ENCODE measurements around the gene CCDC191. TPM values are rescaled to one million over a fixed set of nuclear protein-coding genes. Genes with fewer than 3 reads are reported as not detected.

Gene CCDC191
- total and polyA plus RNA-seq, 2 of the 4 experiments (the other 2 are of a cell fraction), result 0.72 to 1.1 TPM

DNA sequence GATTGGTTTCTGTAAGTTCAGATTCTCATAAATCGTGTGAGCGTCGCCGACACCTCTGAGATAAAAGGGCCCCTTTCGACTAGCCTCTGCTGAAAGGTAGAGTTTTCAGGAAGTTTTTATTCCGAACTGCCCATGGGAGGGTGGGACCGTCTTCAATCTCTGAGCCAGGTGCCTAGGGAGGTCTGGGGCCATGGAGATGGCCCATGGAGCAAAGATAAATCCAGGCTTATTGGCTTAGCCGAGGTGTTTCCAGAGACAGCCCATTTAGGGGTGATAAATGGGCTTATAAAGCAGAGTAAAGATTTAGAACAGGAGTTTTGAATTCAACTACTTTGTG lies 653 bp upstream of the CCDC191 start:
- BruUV-seq (replicated peaks), result no TSS peak
- peak overlapping the region; percentile 91 for H3K4ac ChIP-seq (ENCODE audit: low read depth, low read length)
- H3K4me2 ChIP-seq (ENCODE audit: low read depth, low read length), result peak overlapping the region; percentile 79
- WGBS, 2 experiments (ENCODE audit: extremely low coverage in 2 of 2, insufficient read length in 1 of 2), result 0% methylated on average over 4 of the region's 8 CpGs; no CpG with 5 or more reads in 1 of the 2 experiments
- H3K9me1 ChIP-seq (ENCODE audit: insufficient read depth, low read length), result no peaks in the 10 kb centered on the region
- POLR2A ChIA-PET (ENCODE audit: unreplicated experiment), result no interaction called here
- H3K9me3 ChIP-seq (ENCODE audit: control insufficient read depth, insufficient read depth, low read length), result no peaks in the 10 kb centered on the region
- H2BK15ac ChIP-seq (ENCODE audit: low read depth, low read length), result peak overlapping the region; percentile 66; the same call in 1 of the 3 replicates
- peak overlapping the region; percentile 48 for H3K56ac ChIP-seq (ENCODE audit: extremely low read depth, insufficient read depth, low read length)
- H3K14ac ChIP-seq (replicated peaks; ENCODE audit: low read depth, low read length), result peak overlapping the region; percentile 95; the same call in 1 of the 2 replicates
- no peak overlapping the region for H2BK20ac ChIP-seq (ENCODE audit: low read depth, low read length)
- ATAC-seq (ENCODE audit: low read depth), result peak; percentile 1; the same call in 1 of the 2 replicates
- dilution Hi-C loops (cut with HindIII; ENCODE audit: low sequenced_read_pairs, unreplicated experiment) (no loop called here), intact Hi-C loops (cut with micrococcal nuclease) (loop anchor here (5.0 to 10.0 kb wide), 2 partner anchors 220 to 312 kb away; partner anchors contain the start of genes ATP6V1A, GRAMD1C and NAA50), in situ Hi-C loops (cut with MboI; ENCODE audit: low sequenced_read_pairs) (no loop called here)
- H4K91ac ChIP-seq (ENCODE audit: insufficient read depth, low read depth, low read length), result no peak overlapping the region
- TF ChIP-seq RAD21 (IDR thresholded peaks at IDR 0.05; ENCODE audit: low read length) (no peak), MAZ (IDR thresholded peaks at IDR 0.05; ENCODE audit: borderline replicate concordance, low read depth, low read length) (no peak), CEBPB (IDR thresholded peaks at IDR 0.05; ENCODE audit: low read depth, low read length) (no peak), RFX5 (IDR thresholded peaks at IDR 0.05; ENCODE audit: low read depth, low read length) (no peak), FOS (IDR thresholded peaks at IDR 0.05; ENCODE audit: low read depth, low read length) (no peak)
- TF ChIP-seq, protein P1, sequence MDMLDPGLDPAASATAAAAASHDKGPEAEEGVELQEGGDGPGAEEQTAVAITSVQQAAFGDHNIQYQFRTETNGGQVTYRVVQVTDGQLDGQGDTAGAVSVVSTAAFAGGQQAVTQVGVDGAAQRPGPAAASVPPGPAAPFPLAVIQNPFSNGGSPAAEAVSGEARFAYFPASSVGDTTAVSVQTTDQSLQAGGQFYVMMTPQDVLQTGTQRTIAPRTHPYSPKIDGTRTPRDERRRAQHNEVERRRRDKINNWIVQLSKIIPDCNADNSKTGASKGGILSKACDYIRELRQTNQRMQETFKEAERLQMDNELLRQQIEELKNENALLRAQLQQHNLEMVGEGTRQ (IDR thresholded peaks at IDR 0.05; ENCODE audit: low read depth, low read length), result no peak
- H3K4me3 ChIP-seq (ENCODE audit: insufficient read depth, low read depth, low read length), result peak overlapping the region; percentile 76
- H4K8ac ChIP-seq (ENCODE audit: low read depth in 2 of 2, low read length in 2 of 2), result peak overlapping the region; percentile 68 to 98
- no peak overlapping the region for H3K18ac ChIP-seq (ENCODE audit: low read depth, low read length)
- H2AK9ac ChIP-seq (replicated peaks; ENCODE audit: low read depth, low read length, poor library complexity), result peak overlapping the region; percentile 75
- peak overlapping the region; percentile 68; the same call in 1 of the 2 replicates for H3K27ac ChIP-seq (ENCODE audit: insufficient read depth, low read length)
- peak overlapping the region; percentile 73 for H3K9ac ChIP-seq (ENCODE audit: low read depth, low read length)
- H3K36me3 ChIP-seq (ENCODE audit: control insufficient read depth, insufficient read depth, low read length), result no peaks in the 10 kb centered on the region
- peak overlapping the region; percentile 86 for H4K5ac ChIP-seq (ENCODE audit: low read depth, low read length)
- H3K4me1 ChIP-seq (ENCODE audit: control insufficient read depth, insufficient read depth, low read length), result no peaks in the 10 kb centered on the region
- no peaks in the 10 kb centered on the region for H4K20me1 ChIP-seq (ENCODE audit: insufficient read depth, low read length)
- peak overlapping the region; percentile 99 for H2AFZ ChIP-seq (replicated peaks; ENCODE audit: low read length, poor library complexity)
- no peak for DNase-seq
- H2BK120ac ChIP-seq (ENCODE audit: low read depth, low read length), result peak overlapping the region; percentile 88
- H3K79me1 ChIP-seq (ENCODE audit: low read depth in 1 of 2, low read length in 2 of 2), result peaks cover 13 to 43% of the 10 kb centered on the region in 2 experiments; a peak in 2 of 4 replicates
- no peaks in the 10 kb centered on the region for H3K27me3 ChIP-seq (ENCODE audit: control insufficient read depth, insufficient read depth, low read length)
- CTCF ChIA-PET, result no interaction called here
- no peak overlapping the region for H2AK5ac ChIP-seq (ENCODE audit: low read depth, low read length)
- peak overlapping the region; percentile 86 for H3K23ac ChIP-seq (ENCODE audit: low read depth, low read length)
- peak overlapping the region; percentile 73 for H2BK5ac ChIP-seq (ENCODE audit: low read depth, low read length, poor library complexity, severe bottlenecking)
